PFSK-1 (cell line): ENCODE results near the gene FYN.

Experiments
- FOXP2 ChIP-seq: optimal IDR thresholded peaks from 2 replicates; pipeline ENCODE3; 2011; ENCODE audit warnings: borderline replicate concordance, control low read depth, inconsistent platforms; ENCODE audit not compliant: insufficient read depth; ENCODE audit errors: extremely low read length, extremely low read depth
- POLR2AphosphoS5 ChIP-seq: IDR thresholded peaks from 2 replicates; pipeline ENCODE4 v1.6.1; 2012; ENCODE audit warnings: low read depth, mild to moderate bottlenecking, control low read depth, low read length, moderate library complexity
- SIN3A ChIP-seq: IDR thresholded peaks from 2 replicates; pipeline ENCODE4 v1.6.1; 2012; ENCODE audit warnings: mild to moderate bottlenecking, low read length, moderate library complexity, borderline replicate concordance; ENCODE audit not compliant: insufficient read depth
- TAF1 ChIP-seq: IDR thresholded peaks from 2 replicates; pipeline ENCODE4 v1.6.1; 2012; ENCODE audit warnings: low read length, control low read depth, borderline replicate concordance; ENCODE audit not compliant: insufficient read depth
- TF ChIP-seq, protein P1 (sequence below), 2 experiments: IDR thresholded peaks; 2 replicates each; pipeline versions ENCODE4 v1.6.1 to v1.8.0; 2011 to 2012; ENCODE audit warnings: low read depth in 2 of 2, low read length in 2 of 2, control low read depth in 1 of 2, inconsistent platforms in 1 of 2, mild to moderate bottlenecking in 1 of 2, moderate library complexity in 1 of 2; ENCODE audit not compliant: insufficient read depth in 1 of 2

Gene FYN

DNA sequence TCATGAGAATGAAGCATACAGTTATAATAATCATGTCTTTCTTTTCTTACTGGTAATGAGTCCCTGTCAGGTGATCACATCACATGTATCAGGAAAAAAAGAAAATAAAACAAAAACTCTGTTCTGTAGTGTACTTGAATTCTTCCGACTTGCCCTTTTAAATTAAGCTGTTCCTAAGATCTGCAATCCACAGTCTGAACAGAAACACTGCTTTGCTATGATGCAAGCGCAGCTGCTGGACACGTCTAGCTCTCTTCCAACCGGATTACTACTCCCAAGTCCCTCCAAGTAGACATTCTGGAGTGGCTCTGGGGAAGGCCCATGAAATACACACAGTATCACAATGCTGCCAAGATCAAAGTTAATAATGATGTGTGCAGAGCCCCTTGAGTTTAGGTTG lies 83.7 kb downstream of the FYN start:
- TF ChIP-seq POLR2AphosphoS5, result no peak
- TF ChIP-seq FOXP2, result no peak
- TF ChIP-seq, protein P1, sequence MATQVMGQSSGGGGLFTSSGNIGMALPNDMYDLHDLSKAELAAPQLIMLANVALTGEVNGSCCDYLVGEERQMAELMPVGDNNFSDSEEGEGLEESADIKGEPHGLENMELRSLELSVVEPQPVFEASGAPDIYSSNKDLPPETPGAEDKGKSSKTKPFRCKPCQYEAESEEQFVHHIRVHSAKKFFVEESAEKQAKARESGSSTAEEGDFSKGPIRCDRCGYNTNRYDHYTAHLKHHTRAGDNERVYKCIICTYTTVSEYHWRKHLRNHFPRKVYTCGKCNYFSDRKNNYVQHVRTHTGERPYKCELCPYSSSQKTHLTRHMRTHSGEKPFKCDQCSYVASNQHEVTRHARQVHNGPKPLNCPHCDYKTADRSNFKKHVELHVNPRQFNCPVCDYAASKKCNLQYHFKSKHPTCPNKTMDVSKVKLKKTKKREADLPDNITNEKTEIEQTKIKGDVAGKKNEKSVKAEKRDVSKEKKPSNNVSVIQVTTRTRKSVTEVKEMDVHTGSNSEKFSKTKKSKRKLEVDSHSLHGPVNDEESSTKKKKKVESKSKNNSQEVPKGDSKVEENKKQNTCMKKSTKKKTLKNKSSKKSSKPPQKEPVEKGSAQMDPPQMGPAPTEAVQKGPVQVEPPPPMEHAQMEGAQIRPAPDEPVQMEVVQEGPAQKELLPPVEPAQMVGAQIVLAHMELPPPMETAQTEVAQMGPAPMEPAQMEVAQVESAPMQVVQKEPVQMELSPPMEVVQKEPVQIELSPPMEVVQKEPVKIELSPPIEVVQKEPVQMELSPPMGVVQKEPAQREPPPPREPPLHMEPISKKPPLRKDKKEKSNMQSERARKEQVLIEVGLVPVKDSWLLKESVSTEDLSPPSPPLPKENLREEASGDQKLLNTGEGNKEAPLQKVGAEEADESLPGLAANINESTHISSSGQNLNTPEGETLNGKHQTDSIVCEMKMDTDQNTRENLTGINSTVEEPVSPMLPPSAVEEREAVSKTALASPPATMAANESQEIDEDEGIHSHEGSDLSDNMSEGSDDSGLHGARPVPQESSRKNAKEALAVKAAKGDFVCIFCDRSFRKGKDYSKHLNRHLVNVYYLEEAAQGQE (IDR thresholded peaks at IDR 0.05; ENCODE audit: insufficient read depth in 1 of 2, low read depth in 2 of 2, low read length in 2 of 2), result no peak
- no peak for TF ChIP-seq TAF1
- no peak for TF ChIP-seq SIN3A

DNA sequence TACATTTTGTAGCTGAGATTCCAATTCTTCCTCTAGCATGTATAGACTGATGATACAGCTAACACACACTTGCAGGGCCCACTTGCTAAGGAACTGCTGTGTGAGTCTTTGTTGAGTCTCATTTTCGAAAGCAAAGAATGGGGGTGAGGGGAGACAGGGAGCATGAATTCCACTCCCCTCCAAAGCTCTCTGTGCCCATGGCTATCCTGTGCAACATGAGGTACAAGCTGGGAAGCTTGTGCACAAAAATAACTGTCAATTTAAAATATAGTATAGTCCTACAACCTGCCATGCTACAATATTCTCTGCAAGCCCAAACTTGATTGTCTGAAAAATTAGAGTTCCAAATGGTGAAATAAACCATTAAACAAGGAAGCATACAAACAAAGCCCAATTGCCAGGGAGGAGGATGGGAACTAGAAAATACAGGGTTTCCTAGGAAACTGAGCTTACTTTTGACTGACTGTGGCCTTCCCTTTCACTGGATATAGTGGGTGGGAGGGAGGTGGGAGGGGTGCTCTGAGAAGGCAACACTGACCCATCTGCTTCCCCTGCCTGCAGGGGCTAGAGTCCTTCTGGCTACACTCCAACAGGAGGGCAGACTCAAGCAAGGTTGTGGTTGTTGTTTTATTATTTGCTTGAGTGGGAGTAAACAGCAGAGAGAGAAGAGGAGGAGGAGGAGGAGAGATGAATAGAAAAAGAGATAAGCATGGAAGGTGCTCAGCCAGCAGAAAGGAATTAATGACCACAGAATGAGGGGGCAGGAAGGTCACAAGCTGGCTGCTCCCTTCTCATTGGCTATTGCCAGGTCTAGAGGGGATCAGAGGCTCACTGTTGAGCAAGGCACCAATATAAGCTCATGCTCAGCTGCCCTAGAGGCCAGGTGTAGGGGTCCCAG lies 84.6 kb downstream of the FYN start:
- TF ChIP-seq, protein P1 (IDR thresholded peaks at IDR 0.05; ENCODE audit: insufficient read depth in 1 of 2, low read depth in 2 of 2, low read length in 2 of 2), result no peak
- TF ChIP-seq SIN3A (no peak), FOXP2 (no peak), TAF1 (no peak), POLR2AphosphoS5 (no peak)

DNA sequence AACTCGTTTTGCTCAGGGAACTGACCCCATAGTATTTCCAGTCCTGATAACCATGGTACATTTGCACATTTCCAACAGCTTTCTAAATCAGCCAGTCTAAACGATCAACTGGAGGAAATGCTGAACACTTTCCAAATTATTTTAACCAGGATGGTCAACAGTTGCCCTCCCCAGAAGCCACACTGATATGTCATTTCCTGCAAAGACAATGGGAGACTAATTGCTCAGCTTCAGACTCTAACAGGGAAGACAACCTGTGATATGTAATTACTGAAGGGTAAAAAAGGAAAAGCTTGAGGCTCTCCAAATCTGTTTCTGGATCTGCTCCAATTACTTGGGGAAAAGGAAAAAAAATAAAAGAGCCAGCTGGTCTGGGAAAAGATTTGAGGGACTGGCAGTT lies 88.8 kb downstream of the FYN start:
- TF ChIP-seq POLR2AphosphoS5 (0 out of 2 replicates have a peak, but pooled peaks have one; percentile 28), SIN3A (no peak), TAF1 (no peak), FOXP2 (no peak)
- TF ChIP-seq, protein P1 (IDR thresholded peaks at IDR 0.05; ENCODE audit: insufficient read depth in 1 of 2, low read depth in 2 of 2, low read length in 2 of 2), result no peak

DNA sequence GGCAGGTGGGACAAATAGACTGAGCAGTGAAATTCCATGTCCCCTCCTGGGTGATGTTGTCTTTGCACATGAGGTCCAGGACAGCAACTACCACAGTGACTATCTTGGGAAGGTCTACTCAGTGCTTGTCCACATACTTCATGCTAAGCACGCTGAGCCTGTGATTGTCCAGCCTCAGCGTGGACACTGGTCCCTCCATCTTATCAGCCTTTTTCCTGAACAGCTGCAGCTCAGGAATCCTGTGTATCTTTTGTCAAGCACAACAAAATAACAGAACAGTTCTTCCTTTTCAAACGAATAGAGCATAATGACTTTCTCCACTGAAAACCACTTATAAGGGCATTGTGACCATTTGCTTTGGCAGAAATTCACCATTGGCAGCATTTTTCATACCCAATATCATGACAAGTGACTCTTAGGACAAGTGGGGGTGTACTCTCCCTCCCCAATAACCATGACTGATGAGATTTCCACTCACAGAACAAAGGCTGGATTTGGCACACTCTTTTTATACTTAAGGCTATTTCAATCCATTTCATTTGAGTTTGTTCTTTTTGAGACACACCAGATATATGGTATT lies 90.3 kb downstream of the FYN start:
- TF ChIP-seq, protein P1 (IDR thresholded peaks at IDR 0.05; ENCODE audit: insufficient read depth in 1 of 2, low read depth in 2 of 2, low read length in 2 of 2), result no peak
- TF ChIP-seq POLR2AphosphoS5, result no peak
- TF ChIP-seq FOXP2, result no peak
- TF ChIP-seq TAF1, result no peak
- TF ChIP-seq SIN3A, result no peak
